Stimulated activated CD4-positive, alpha-beta T cell treated with anti-CD3 and anti-CD28 coated beads, TNF-alpha, amount 100 ng/mL, for 4 hours (primary cell): ENCODE measurements around the gene PFKL.

ENCODE experiments used
- DNase-seq, 3 experiments: peaks; one replicate each; pipeline ENCODE4 v3.0.0-alpha.2; 2020; ENCODE audit warnings: low read depth in 3 of 3

PFKL gene

GRCh38 chr21:44363278-44363677 lies 63.4 kb downstream of the PFKL start:
- DNase-seq: no peak

DNA sequence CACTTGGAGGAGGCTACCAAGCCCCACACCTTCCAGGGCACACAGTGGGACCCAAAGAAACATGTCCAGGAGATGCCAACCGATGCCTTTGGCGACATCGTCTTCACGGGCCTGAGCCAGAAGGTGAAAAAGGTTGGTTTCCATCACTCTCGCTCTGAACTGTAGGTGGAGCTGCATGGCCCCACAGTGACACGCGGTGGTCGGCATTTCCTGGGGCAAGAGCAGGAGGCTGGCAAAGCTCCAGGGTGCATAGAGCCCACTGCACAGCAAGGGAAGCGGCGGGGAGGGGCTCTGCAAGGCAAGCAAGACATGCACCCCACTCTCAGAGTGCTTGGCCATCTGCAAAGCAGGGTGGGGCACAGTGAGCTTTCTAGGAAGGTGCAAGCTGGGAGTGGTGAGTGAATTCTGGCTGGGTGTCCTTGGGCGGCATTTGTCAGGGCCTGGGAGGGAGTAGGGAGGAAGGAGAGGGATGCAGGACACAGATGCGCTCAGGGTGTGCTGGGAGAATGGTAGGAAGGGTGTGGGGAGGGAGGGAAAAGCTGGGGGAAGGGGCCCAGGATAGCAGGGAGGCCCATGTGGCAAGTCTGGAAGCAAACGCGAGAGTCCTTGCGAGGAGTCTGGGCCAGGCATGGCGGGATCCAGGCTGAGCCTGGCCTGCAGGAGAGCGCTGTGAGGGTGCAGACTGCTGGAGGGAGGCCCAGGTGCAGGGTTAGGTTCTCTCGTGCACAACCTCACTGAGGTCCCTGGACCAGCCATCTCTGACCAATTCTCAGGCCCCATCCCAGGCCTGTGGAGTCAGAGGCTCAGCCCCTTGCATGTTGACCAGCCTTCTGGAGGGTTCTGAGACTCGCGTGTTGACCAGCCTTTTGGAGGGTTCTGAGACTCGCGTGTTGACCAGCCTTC lies 64.5 kb downstream of the PFKL start:
- no peak for DNase-seq

DNA sequence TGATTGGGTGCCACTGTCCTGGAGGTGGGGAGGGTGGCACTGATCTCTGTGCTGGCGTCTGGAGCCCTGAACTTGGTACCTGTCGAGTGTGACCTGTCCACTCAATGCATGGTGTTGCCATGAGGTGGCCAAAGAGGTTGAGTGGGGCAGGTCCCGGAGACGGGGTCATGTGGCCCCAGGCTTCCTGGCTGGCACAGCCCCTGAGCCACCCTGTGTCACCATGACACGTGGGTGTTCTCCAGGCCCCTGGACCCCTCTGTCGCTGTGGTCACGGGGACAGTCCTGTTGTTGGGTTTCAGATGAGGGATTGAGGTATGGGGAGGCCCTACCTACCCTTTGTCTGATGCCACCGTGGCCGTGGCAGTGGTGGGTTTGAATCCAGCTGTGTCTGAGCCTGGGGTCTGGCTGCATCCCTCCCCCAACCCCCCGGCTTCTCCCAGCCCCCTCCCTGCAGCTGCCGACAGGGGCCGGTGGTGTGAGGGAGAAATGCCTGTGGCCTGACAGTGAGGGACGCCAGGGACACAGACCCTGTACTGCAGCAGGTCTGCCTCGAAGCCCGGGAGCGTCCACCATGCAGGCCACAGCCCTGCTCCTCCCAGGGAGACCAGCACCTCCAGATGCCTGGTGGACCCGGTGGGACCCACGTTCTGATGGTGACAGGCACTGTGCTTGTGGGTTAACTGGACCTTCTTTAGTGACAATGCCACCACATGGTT lies 65.6 kb downstream of the PFKL start:
- no peak for DNase-seq

DNA sequence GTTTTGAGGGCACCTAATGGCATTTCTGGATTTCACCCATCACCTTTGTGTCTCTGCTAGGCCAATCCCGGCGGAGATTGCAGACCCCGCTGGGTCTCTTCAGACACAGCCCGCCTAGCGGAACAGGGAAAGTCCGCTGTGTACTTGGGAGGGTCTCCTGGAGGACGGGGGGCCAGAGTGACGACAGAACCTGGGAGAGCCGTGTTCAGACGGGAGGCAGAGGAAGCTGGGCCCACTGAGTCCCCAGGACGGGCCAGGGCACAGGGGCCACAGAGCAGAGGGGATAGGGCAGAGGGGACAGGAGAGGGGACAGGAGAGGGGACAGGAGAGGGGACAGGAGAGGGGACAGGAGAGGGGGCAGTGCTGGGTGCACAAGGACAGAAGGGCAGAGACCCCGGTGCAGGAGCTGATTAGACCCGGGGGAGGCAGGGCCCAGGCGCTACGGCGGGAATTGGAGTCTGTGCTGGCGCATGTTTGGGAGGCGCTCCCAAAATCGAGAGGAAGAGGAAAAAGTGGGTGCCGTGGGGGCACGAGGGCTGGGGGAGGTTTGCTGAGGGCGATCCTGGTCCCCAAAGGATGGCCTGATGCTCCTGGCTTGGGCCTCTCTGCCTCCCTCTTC lies 66.2 kb downstream of the PFKL start:
- no peak for DNase-seq

DNA sequence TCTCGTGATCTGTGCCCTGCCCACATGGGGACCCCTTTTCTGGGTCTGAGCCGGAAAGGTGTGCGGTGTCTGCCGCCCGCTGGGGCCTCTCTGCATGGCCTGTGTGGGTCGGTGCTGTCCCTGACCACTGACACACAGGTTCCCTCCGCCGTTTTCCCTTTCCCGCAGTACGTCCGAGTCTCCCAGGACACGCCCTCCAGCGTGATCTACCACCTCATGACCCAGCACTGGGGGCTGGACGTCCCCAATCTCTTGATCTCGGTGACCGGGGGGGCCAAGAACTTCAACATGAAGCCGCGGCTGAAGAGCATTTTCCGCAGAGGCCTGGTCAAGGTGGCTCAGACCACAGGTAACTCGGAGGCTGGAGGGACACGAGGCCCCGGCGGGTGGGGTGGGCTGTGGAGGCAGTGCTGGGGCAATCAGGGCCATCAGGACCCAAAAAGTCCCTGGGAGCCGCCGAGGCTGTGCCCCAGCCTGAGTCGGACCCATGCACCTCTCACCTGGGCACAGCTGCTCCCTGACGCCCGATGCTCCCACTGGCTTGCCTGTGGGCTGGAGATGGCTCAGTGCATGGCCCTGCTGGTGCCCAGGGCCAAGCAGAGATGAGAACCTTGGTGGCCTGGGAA lies 66.8 kb downstream of the PFKL start:
- DNase-seq: no peak

DNA sequence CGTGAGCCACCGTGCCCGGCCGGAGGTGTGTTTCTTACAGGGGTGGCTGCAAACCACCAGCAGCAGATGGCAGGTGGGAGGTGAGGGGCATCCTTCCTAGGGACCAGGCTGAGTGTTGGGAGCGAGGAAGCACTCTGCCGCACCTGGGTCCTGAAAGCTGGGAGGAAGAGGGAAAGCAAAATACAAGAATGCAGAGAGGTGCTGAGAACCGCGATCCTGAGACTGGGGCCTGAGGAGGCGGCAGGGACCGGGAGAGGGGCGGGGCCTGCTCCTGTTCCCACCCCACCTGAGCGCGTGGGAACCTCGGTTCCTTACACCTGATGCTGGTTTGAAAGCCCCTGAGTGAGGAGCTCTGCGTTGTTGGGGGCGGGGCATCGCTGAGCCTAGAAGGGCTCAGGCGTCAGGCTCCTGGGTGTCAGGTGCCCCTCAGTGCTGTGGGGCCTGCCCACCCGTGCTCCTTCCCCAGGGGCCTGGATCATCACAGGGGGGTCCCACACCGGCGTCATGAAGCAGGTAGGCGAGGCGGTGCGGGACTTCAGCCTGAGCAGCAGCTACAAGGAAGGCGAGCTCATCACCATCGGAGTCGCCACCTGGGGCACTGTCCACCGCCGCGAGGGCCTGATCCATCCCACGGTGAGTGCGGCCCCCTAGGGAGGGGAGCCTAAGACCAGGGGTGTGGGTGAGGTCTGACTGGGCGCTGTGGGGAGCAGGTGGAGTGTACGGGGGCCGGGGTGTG lies 69.0 kb downstream of the PFKL start:
- DNase-seq: no peak

GRCh38 chr21:44370027-44370735 lies 70.3 kb downstream of the PFKL start:
- no peak for DNase-seq

DNA sequence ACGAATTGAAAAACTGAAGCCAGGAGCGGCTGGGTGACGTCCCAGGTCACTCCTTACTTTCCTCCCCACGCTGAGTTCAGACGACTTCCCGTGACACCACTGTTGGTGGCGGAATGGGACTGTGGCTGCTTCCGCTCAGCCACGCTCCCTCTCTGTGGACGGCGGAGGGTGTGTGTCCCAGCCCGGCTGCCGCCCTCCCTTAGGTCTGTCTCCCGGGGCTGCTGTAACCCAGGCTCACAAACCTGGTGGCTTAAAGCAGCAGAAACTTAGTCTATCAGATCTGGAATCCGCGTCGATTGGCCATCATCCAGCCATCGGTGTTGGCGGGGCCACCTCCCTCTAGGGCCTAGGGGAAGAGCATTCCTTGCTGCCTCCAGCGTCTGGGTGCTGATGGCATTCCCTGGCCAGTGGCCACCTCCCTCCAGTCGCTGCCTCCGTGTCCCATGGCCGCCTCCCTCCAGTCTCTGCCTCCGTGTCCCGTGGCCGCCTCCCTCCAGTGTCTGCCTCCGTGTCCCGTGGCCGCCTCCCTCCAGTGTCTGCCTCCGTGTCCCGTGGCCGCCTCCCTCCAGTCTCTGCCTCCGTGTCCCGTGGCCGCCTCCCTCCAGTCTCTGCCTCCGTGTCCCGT lies 71.0 kb downstream of the PFKL start:
- no peak for DNase-seq

DNA sequence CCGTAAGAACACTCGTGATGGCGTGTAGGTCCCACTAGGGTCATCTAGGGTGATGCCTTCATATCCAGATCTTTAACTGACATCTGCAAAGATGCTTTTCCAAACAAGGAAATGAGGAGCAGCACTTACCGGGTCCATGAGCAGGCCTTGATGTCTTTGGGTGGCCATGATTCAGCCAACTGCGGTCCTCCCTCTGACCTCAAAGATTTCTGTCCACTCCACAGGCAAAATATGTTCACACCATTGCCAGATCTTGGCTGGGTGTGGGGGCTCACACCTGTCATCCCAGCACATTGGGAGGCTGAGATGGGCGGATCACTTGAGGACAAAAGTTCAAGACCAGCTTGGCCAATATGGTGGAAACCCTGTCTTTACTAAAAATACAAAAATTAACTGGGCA lies 71.7 kb downstream of the PFKL start:
- DNase-seq: no peak

- DNase-seq: no peak
These were observed 72.8 kb downstream of the PFKL start for GRCh38 chr21:44372616-44373015.

DNA sequence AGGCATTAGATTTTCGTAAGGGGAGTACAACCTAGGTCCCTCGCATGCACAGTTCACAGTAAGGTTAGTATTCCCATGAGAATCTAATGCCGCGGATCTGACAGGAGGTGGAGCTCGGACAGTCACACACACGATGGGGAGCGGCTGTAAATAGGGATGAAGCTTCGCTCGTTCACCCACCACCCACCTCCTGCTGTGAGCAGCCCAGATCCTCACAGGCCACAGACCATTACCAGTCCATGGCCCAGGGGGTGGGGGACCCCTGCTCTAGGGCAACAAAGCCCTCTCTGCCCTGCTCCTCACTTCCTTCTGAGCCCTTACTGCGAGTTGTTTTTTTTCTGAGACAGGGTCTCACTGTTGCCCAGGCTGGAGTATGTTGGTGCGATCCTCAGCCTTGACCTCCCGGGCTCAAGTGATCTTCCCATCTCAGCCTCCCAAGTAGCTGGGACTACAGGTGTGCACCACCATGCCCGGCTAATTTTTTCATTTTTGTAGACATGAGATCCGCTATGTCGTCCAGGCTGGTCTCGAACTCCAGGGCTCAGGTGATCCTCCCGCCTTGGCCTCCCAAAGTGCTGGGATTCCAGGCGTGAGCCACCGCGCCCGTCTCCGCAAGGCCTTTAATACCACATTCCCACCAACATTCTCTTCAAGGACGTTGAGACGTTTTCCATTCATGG lies 74.9 kb downstream of the PFKL start:
- DNase-seq: no peak

DNA sequence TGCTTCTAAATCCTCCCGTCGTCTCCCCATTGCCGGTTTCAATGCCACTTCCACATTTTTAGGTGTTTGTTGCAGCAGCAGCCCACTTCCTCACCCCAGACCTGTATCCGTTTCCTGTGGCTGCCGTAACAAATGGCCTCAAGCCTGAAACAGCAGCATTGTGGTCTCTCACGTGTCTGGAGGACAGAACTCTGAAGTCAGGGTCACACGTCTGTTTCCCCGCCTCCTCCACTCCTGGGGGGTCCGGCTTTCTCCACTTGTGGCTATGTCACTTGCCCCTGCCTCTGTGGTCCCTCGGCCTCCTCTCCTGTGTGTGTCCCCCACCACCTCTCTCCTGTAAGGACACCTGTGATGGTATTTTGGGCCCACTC lies 75.4 kb downstream of the PFKL start:
- no peak for DNase-seq

DNA sequence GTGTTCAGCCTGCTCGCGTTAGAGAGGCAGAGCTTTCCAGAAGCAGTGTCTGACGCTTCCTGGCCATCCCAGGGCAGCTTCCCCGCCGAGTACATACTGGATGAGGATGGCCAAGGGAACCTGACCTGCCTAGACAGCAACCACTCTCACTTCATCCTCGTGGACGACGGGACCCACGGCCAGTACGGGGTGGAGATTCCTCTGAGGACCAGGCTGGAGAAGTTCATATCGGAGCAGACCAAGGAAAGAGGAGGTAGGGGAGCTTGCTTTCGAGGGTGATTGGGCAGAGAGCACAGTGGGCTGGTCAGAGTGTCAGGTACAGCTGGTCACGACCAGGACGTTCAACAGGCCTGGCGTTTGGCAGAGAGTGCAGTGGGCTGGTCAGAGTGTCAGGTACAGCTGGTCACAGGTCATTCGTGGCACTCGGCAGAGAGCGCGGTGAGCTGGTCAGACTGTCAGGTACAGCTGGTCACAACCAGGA lies 75.9 kb downstream of the PFKL start:
- no peak for DNase-seq

GRCh38 chr21:44376606-44377005 lies 76.8 kb downstream of the PFKL start:
- DNase-seq: no peak
